ENCODE measurements around the gene TMTC2.

DNA sequence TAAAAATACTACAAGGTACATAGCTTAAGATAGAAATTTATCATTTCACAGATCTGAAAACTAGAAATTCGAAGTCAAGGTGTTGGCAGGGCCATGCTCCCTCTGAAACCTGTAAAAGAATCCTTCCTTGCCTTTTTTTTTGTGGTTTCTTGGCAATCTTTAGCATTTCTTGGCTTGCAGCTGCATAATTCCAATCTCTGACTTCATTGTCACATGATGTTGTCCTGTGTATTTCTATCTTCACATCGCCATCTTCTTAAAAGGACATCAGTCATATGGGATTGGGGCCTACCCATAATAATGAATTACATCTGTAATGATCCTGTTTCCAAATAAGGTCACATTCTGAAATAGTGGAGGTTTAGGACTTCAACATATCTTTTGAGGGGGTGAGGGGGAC, 250.4 kb downstream of the TMTC2 start:
- TF ChIP-seq, protein P1, sequence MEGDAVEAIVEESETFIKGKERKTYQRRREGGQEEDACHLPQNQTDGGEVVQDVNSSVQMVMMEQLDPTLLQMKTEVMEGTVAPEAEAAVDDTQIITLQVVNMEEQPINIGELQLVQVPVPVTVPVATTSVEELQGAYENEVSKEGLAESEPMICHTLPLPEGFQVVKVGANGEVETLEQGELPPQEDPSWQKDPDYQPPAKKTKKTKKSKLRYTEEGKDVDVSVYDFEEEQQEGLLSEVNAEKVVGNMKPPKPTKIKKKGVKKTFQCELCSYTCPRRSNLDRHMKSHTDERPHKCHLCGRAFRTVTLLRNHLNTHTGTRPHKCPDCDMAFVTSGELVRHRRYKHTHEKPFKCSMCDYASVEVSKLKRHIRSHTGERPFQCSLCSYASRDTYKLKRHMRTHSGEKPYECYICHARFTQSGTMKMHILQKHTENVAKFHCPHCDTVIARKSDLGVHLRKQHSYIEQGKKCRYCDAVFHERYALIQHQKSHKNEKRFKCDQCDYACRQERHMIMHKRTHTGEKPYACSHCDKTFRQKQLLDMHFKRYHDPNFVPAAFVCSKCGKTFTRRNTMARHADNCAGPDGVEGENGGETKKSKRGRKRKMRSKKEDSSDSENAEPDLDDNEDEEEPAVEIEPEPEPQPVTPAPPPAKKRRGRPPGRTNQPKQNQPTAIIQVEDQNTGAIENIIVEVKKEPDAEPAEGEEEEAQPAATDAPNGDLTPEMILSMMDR (IDR thresholded peaks at IDR 0.05; ENCODE audit: poor library complexity) = no peak
- TF ChIP-seq EZH2 (IDR thresholded peaks at IDR 0.05; ENCODE audit: borderline replicate concordance) = no peak

Data from hepatocyte (in vitro differentiated cells).